Left ventricle myocardium inferior (tissue), 1 donor: ENCODE data around the gene OGFOD2. TPM values are rescaled to one million over a fixed set of nuclear protein-coding genes. Genes with fewer than 3 reads are reported as not detected.

ENCODE experiments used
- DNase-seq: peaks from one replicate; pipeline ENCODE4 v3.0.0-alpha.2; 2020
- H3K27ac ChIP-seq: fragments of 200-600 bp; replicated peaks from 2 replicates; pipeline ENCODE4 v1.8.0; 2021
- H3K27me3 ChIP-seq: fragments of 200-600 bp; 2 replicates; pipeline ENCODE4 v1.8.0; 2021; ENCODE audit warnings: low read depth
- H3K36me3 ChIP-seq: fragments of 200-600 bp; 2 replicates; pipeline ENCODE4 v1.8.0; 2021
- H3K4me1 ChIP-seq: fragments of 200-600 bp; 2 replicates; pipeline ENCODE4 v1.8.0; 2021
- H3K4me3 ChIP-seq: fragments of 200-600 bp; 2 replicates; pipeline ENCODE4 v1.8.0; 2021; ENCODE audit warnings: mild to moderate bottlenecking, moderate library complexity
- H3K9me3 ChIP-seq: fragments of 200-600 bp; replicated peaks from 2 replicates; pipeline ENCODE4 v1.8.0; 2021
- intact Hi-C: fragments of 100-400 bp; cut with micrococcal nuclease; formaldehyde crosslinking; loops from one replicate; pipeline ENCODE4 v1.11.0; 2022
- total RNA-seq: library from RNA; stranded (reverse); fragmentation: NEBNext Ultra II Directional; extraction: Animal tissue kit (Norgen Biotek cat#: 25700); gene quantifications from one replicate; pipeline ENCODE4 v1.2.1, GENCODE V29; 2021
- TF ChIP-seq, protein P1 (sequence below): fragments of 200-600 bp; IDR thresholded peaks from 2 replicates; pipeline ENCODE4 v1.8.0; 2021; ENCODE audit warnings: antibody characterized with exemption, mild to moderate bottlenecking, borderline replicate concordance
- donor health status: DM: no; HTN: yes; CAD: no; lungs with severe emphysema.

Gene OGFOD2
- total RNA-seq, 1 donor from 2014 or later: 14.9 TPM

DNA sequence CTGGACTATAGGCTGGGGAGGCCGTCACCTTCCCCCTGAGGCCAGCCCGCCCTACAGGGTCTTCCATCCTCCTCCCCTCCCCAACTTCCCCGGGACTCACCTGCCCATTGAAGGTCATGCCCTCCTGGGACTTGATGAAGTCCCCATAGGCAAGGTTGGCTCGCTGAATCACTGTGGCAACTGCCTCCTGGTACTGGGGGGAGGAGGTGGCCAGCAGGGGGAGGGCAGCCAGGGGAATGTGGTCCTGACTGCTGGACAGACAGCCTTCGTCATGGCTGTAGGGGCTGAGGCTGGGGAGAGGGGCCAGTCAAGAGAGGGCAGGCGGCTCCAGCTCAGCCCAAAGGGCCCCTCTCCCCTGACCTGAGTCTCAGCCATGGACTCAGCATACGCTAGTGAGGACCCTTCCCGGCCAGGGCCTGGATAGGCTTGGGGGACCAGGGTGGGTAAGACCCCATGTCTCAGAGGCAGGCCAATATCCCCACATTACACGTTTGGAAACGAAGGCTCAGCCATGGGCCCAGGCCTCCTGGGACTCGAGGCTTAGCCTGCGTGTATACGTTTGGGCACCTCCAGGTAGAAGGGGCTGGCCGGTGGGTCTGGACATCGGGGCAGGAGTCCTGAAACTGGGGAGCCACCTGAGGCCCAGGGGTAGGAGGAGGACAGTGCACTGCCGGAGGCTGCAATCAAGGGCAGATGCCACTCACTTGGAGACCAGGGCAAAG is 21.7 kb downstream of the OGFOD2 start:
- TF ChIP-seq, protein P1, sequence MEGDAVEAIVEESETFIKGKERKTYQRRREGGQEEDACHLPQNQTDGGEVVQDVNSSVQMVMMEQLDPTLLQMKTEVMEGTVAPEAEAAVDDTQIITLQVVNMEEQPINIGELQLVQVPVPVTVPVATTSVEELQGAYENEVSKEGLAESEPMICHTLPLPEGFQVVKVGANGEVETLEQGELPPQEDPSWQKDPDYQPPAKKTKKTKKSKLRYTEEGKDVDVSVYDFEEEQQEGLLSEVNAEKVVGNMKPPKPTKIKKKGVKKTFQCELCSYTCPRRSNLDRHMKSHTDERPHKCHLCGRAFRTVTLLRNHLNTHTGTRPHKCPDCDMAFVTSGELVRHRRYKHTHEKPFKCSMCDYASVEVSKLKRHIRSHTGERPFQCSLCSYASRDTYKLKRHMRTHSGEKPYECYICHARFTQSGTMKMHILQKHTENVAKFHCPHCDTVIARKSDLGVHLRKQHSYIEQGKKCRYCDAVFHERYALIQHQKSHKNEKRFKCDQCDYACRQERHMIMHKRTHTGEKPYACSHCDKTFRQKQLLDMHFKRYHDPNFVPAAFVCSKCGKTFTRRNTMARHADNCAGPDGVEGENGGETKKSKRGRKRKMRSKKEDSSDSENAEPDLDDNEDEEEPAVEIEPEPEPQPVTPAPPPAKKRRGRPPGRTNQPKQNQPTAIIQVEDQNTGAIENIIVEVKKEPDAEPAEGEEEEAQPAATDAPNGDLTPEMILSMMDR: no peak
- DNase-seq: no peak
- H3K4me3 ChIP-seq: no peak overlapping the region

GRCh38 chr12:122997343-122998250 is 22.6 kb downstream of the OGFOD2 start:
- no peak for DNase-seq
- TF ChIP-seq, protein P1: no peak
- Histone ChIP-seq H3K36me3 (peaks cover 51% of the 10 kb centered on the region), H3K27ac (no peak overlapping the region), H3K4me3 (no peak overlapping the region), H3K9me3 (no peaks in the 10 kb centered on the region), H3K4me1 (peaks cover 18% of the 10 kb centered on the region), H3K27me3 (no peaks in the 10 kb centered on the region)
- intact Hi-C loops: no loop called here

More for the DNA sequence above, 21.7 kb downstream of the OGFOD2 start:
- intact Hi-C loops: no loop called here
- Histone ChIP-seq H3K27ac (no peak overlapping the region), H3K9me3 (no peaks in the 10 kb centered on the region), H3K36me3 (peaks cover 59% of the 10 kb centered on the region), H3K27me3 (no peaks in the 10 kb centered on the region), H3K4me1 (peaks cover 18% of the 10 kb centered on the region)

DNA sequence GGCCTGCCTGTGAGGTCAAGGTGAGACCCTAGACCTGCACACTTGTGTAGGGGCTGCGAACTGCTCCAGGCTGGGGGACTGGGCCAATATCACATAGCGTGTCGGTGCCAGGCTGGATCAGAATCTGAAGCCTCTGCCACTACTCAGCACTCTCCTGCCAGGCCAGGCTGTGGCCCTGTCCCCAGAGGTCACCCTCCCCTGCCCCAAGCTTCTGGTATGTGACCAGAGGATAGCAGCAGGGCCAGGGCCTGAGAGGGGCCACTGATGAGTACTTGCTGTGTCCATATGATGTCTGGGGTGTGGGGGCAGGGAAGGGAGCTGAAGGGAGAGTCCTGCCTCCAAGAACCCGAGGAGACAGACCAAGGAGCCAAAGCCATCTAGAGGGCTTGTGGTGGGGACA is 23.3 kb downstream of the OGFOD2 start:
- intact Hi-C loops: no loop called here
- Histone ChIP-seq H3K9me3 (no peaks in the 10 kb centered on the region), H3K27ac (no peak overlapping the region), H3K4me3 (no peak overlapping the region), H3K4me1 (peaks cover 18% of the 10 kb centered on the region), H3K36me3 (peaks cover 48% of the 10 kb centered on the region), H3K27me3 (no peaks in the 10 kb centered on the region)
- DNase-seq: no peak
- TF ChIP-seq, protein P1: no peak

DNA sequence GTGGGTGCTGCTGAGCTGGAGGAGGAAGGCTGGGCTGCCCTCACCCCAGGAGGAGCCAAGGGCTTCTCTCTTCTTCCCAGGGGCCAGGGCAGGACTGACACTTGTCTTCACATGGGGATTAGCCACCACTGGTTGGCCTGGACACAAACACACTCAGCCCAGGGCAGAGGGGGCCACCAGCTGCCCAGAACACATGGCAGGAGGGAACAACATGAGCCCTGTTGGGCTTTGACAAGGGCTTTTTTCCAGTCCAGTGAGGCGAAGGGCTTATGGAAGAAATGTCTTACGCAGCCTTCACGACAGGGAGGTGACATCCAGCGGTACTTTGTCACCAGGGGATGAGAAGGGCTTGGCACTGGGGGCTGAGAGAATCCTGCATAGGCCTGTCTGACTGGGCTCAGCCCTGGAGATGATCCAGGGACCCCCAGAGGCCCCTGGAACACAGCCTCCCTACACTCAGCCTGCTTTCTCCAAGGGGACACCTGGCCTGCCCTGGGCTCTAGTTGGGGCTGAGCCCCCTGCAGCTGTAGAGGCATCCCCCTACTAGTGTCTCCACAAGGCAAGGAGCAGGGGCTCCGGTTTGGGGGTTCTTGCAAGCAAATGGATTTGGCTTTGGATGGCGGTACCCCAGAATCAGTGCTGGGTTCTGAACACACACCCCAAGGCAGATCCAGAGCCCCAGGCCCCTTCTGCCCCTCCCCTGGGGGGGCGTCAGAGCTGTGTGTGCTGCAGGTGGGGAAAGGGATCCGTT is 24.3 kb downstream of the OGFOD2 start:
- H3K9me3 ChIP-seq: no peaks in the 10 kb centered on the region
- DNase-seq: no peak
- no peak overlapping the region for H3K4me3 ChIP-seq
- H3K27ac ChIP-seq: no peak overlapping the region
- TF ChIP-seq, protein P1: no peak
- intact Hi-C loops: no loop called here
- peaks cover 18% of the 10 kb centered on the region for H3K4me1 ChIP-seq
- peaks cover 58% of the 10 kb centered on the region for H3K36me3 ChIP-seq
- no peaks in the 10 kb centered on the region for H3K27me3 ChIP-seq

DNA sequence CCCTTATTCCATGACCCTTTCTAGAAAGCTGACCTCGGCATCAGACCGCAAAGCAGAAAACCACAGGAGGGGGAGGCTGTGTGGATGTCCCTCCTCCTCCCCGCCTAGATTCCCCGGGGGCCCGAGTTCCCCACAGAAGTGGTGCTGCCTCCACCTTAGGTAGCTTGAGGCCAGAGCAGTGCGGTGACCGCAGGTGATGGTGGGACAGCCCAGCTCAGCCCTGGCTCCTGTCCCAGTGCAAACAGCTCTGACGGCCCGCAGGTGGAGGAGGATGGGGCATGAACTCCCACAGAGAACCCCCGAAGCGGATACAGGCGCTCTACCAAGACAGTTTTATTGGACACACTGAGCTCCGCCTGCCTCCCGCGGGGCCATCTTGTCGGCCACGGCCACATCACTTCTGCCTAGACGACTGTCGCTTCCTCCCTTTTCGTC is 25.0 kb downstream of the OGFOD2 start:
- TF ChIP-seq, protein P1: no peak
- peaks cover 61% of the 10 kb centered on the region for H3K36me3 ChIP-seq
- DNase-seq: no peak

More for the DNA sequence above, 25.0 kb downstream of the OGFOD2 start:
- H3K27me3 ChIP-seq: no peaks in the 10 kb centered on the region
- H3K4me1 ChIP-seq: peaks cover 17% of the 10 kb centered on the region
- no peak overlapping the region for H3K27ac ChIP-seq
- no peaks in the 10 kb centered on the region for H3K9me3 ChIP-seq
- no peak overlapping the region for H3K4me3 ChIP-seq
- intact Hi-C loops: no loop called here
